Stimulated activated CD4-positive, alpha-beta T cell treated with anti-CD3 and anti-CD28 coated beads, Interleukin-1b, Interleukin-23, amount 100 ng/mL, for 1 hour (primary cell): ENCODE data around the gene SLFN11.
"Not testable (repeated sequence)": the region's sequence is repeated elsewhere in the genome, so short reads cannot be mapped to it uniquely, and the experiment has no call there.

Experiments
- DNase-seq, 2 donors: peaks; one replicate each; pipeline ENCODE4 v3.0.0-alpha.2; 2020; ENCODE audit warnings: low read depth in 2 of 2

Gene SLFN11

GRCh38 chr17:35373534-35373983 lies at the start of gene SLFN11:
TSS of gene SLFN11 (minus strand) at chr17:35373621. CDS start at chr17:35363807, 9,814 bp downstream.
- DNase-seq, result peak; percentile 48 to 85

- not testable (repeated sequence) for DNase-seq
Observed at GRCh38 chr17:35421069-35421468, 47.6 kb upstream of the SLFN11 start.

GRCh38 chr17:35416659-35417058 lies 43.2 kb upstream of the SLFN11 start:
- no peak for DNase-seq

- not testable (repeated sequence) for DNase-seq
Observed at GRCh38 chr17:35414707-35415106, 41.3 kb upstream of the SLFN11 start.

- no peak for DNase-seq
Observed at GRCh38 chr17:35414247-35414646, 40.8 kb upstream of the SLFN11 start.

- DNase-seq, result no peak
Observed at GRCh38 chr17:35407531-35407930, 34.1 kb upstream of the SLFN11 start.

- no peak for DNase-seq
Observed at GRCh38 chr17:35406568-35406967, 33.1 kb upstream of the SLFN11 start.

- DNase-seq, result no peak
Observed at GRCh38 chr17:35404360-35404759, 30.9 kb upstream of the SLFN11 start.

GRCh38 chr17:35393783-35394182 lies 20.4 kb upstream of the SLFN11 start:
- not testable (repeated sequence) for DNase-seq

GRCh38 chr17:35390663-35391062 lies 17.2 kb upstream of the SLFN11 start:
- DNase-seq, result no peak

- no peak for DNase-seq
Observed at GRCh38 chr17:35390156-35390555, 16.7 kb upstream of the SLFN11 start.

- DNase-seq, result no peak
Observed at GRCh38 chr17:35387496-35387895, 14.1 kb upstream of the SLFN11 start.

GRCh38 chr17:35377706-35378105 lies 4.3 kb upstream of the SLFN11 start:
- no peak for DNase-seq

GRCh38 chr17:35377068-35377467 lies 3.6 kb upstream of the SLFN11 start:
- no peak for DNase-seq

- no peak for DNase-seq
Observed at GRCh38 chr17:35376245-35376644, 2.8 kb upstream of the SLFN11 start.

GRCh38 chr17:35374766-35375344 lies 1.4 kb upstream of the SLFN11 start:
- DNase-seq, result no peak

GRCh38 chr17:35373984-35374765 lies 754 bp upstream of the SLFN11 start:
- DNase-seq, result no peak

- DNase-seq, result no peak
Observed at GRCh38 chr17:35372846-35373533, 431 bp downstream of the SLFN11 start.

- DNase-seq, result no peak
Observed at GRCh38 chr17:35371934-35372333, 1.5 kb downstream of the SLFN11 start.

GRCh38 chr17:35368081-35368830 lies 5.2 kb downstream of the SLFN11 start:
- DNase-seq, result no peak

- DNase-seq, result no peak
Observed at GRCh38 chr17:35361027-35361426, 12.4 kb downstream of the SLFN11 start.

GRCh38 chr17:35359398-35359797 lies 14.0 kb downstream of the SLFN11 start:
- DNase-seq, result no peak
